GM23338 (cell line): ENCODE results near the gene POR.

Experiments used
- CREB1 ChIP-seq: fragments of 250-450 bp; sonication (Bioruptor Pico); IDR thresholded peaks from 2 replicates; pipeline ENCODE4 v1.5.0; 2020; ENCODE audit warnings: low read depth, mild to moderate bottlenecking, moderate library complexity
- EZH2 ChIP-seq: fragments of 200-600 bp; sonication (generic); IDR thresholded peaks from one replicate; pipeline ENCODE4 v1.8.0; 2017; ENCODE audit warnings: antibody characterized with exemption, mild to moderate bottlenecking, low read depth; ENCODE audit not compliant: unreplicated experiment
- EZH2phosphoT487 ChIP-seq: fragments of 200-600 bp; sonication (generic); IDR thresholded peaks from one replicate; pipeline ENCODE4 v1.8.1; 2018; ENCODE audit warnings: antibody characterized with exemption; ENCODE audit not compliant: unreplicated experiment
- JUNB ChIP-seq: IDR thresholded peaks from one replicate; pipeline ENCODE4 v1.6.1; 2016; ENCODE audit warnings: antibody characterized with exemption; ENCODE audit not compliant: unreplicated experiment
- POLR2AphosphoS5 ChIP-seq: IDR thresholded peaks from 2 replicates; pipeline ENCODE4 v1.6.1; 2016; ENCODE audit warnings: antibody characterized with exemption, low read depth
- STAT1 ChIP-seq: IDR thresholded peaks from one replicate; pipeline ENCODE4 v1.6.1; 2016; ENCODE audit warnings: antibody characterized with exemption; ENCODE audit not compliant: unreplicated experiment
- ZNF114 ChIP-seq: fragments of 250-450 bp; sonication (Bioruptor Pico); IDR thresholded peaks from 2 replicates; pipeline ENCODE4 v1.5.0; 2020; ENCODE audit warnings: mild to moderate bottlenecking, moderate library complexity
- ZNF331 ChIP-seq: fragments of 250-450 bp; sonication (Bioruptor Pico); IDR thresholded peaks from 2 replicates; pipeline ENCODE4 v1.5.0; 2020; ENCODE audit warnings: low read depth, mild to moderate bottlenecking, moderate library complexity
- TF ChIP-seq, protein P1 (sequence below), 2 experiments: fragments of 200-600 bp in 1 of 2; sonication (generic) in 1 of 2; conservative IDR thresholded peaks; 2 replicates each; pipeline versions ENCODE4 v1.5.1 to v1.6.1; 2016 to 2017; ENCODE audit warnings: antibody characterized with exemption in 2 of 2, low read depth in 2 of 2, mild to moderate bottlenecking in 2 of 2, moderate library complexity in 1 of 2
- TF ChIP-seq, protein P2 (sequence below): IDR thresholded peaks from 2 replicates; pipeline ENCODE4 v1.6.1; 2016; ENCODE audit warnings: antibody characterized with exemption
- TF ChIP-seq, protein P3 (sequence below): IDR thresholded peaks from one replicate; pipeline ENCODE4 v1.6.1; 2018; ENCODE audit warnings: antibody characterized with exemption; ENCODE audit not compliant: unreplicated experiment

DNA sequence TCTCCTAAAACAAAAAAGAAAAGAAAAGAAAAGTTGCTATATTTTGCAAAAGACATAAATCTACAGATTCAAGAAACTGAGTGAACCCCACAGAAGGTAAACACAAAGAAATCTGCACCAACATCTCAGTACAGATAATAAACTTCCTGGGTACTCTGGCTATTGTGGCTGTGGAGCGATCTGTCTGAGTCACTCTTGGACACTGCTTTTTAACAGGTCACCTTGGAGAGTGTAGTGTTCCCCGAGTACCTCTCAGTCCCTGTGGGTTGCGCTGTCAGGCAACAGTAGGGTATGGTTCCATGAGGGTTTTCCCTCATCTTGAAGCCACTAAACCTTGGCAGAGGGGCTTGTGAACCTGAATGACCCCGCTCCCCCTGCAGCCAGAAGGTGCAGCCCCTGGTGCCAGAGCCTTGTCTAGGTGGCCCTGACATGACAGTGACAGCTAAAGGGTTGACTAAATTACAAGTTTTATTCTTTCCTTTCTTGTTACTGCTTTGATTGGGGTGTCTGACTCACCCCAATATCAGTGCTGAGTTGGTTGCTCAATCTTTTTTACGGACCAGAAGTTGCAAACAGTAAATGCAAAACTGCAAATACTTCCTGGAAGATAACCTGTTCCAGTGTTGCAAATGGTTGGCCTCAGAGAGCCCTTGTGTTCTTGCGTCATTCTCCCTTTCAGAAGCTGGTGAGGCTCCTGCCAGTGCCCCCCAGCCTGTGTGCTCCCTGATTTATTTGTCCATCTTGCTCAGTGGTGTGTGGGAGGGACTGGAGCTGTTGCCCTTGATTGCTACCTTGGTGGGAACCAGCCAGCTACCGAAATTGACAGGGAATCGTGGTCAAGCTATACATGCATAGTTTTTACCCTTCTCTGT, 30.6 kb downstream of the POR start:
- TF ChIP-seq, protein P1, sequence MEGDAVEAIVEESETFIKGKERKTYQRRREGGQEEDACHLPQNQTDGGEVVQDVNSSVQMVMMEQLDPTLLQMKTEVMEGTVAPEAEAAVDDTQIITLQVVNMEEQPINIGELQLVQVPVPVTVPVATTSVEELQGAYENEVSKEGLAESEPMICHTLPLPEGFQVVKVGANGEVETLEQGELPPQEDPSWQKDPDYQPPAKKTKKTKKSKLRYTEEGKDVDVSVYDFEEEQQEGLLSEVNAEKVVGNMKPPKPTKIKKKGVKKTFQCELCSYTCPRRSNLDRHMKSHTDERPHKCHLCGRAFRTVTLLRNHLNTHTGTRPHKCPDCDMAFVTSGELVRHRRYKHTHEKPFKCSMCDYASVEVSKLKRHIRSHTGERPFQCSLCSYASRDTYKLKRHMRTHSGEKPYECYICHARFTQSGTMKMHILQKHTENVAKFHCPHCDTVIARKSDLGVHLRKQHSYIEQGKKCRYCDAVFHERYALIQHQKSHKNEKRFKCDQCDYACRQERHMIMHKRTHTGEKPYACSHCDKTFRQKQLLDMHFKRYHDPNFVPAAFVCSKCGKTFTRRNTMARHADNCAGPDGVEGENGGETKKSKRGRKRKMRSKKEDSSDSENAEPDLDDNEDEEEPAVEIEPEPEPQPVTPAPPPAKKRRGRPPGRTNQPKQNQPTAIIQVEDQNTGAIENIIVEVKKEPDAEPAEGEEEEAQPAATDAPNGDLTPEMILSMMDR (conservative IDR thresholded peaks at IDR 0.05; ENCODE audit: low read depth in 2 of 2) = peak in 1 of 2 experiments; percentile 12; a peak in 1 of 4 replicates
- TF ChIP-seq CREB1 (CRISPR knock-in tag) (no peak), POLR2AphosphoS5 (no peak), EZH2 (no peak), JUNB (no peak), EZH2phosphoT487 (no peak), ZNF331 (CRISPR knock-in tag) (no peak), ZNF114 (CRISPR knock-in tag) (no peak), STAT1 (no peak)
- TF ChIP-seq, protein P2, sequence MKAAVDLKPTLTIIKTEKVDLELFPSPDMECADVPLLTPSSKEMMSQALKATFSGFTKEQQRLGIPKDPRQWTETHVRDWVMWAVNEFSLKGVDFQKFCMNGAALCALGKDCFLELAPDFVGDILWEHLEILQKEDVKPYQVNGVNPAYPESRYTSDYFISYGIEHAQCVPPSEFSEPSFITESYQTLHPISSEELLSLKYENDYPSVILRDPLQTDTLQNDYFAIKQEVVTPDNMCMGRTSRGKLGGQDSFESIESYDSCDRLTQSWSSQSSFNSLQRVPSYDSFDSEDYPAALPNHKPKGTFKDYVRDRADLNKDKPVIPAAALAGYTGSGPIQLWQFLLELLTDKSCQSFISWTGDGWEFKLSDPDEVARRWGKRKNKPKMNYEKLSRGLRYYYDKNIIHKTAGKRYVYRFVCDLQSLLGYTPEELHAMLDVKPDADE = no peak
- TF ChIP-seq, protein P3, sequence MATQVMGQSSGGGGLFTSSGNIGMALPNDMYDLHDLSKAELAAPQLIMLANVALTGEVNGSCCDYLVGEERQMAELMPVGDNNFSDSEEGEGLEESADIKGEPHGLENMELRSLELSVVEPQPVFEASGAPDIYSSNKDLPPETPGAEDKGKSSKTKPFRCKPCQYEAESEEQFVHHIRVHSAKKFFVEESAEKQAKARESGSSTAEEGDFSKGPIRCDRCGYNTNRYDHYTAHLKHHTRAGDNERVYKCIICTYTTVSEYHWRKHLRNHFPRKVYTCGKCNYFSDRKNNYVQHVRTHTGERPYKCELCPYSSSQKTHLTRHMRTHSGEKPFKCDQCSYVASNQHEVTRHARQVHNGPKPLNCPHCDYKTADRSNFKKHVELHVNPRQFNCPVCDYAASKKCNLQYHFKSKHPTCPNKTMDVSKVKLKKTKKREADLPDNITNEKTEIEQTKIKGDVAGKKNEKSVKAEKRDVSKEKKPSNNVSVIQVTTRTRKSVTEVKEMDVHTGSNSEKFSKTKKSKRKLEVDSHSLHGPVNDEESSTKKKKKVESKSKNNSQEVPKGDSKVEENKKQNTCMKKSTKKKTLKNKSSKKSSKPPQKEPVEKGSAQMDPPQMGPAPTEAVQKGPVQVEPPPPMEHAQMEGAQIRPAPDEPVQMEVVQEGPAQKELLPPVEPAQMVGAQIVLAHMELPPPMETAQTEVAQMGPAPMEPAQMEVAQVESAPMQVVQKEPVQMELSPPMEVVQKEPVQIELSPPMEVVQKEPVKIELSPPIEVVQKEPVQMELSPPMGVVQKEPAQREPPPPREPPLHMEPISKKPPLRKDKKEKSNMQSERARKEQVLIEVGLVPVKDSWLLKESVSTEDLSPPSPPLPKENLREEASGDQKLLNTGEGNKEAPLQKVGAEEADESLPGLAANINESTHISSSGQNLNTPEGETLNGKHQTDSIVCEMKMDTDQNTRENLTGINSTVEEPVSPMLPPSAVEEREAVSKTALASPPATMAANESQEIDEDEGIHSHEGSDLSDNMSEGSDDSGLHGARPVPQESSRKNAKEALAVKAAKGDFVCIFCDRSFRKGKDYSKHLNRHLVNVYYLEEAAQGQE = no peak
